HepG2 (cell line): ENCODE measurements around the gene BSND. TPM values are rescaled to one million over a fixed set of nuclear protein-coding genes. Genes with fewer than 3 reads are reported as not detected.

Source experiments
- FOXK2 ChIP-seq: fragments of 450-650 bp; IDR thresholded peaks from 2 replicates; pipeline ENCODE4 v1.6.1; 2016
- GATAD2A ChIP-seq: IDR thresholded peaks from 2 replicates; pipeline ENCODE4 v1.6.1; 2016
- MBNL3 ChIP-seq: fragments of 250-450 bp; sonication (Bioruptor Pico); conservative IDR thresholded peaks from 2 replicates; pipeline ENCODE4 v1.8.0; 2022; ENCODE audit warnings: mild to moderate bottlenecking, inconsistent platforms
- NFKBIZ ChIP-seq: IDR thresholded peaks from 2 replicates; pipeline ENCODE4 v1.6.1; 2018; ENCODE audit warnings: missing genetic modification reagents, missing compliant biosample characterization
- ONECUT2 ChIP-seq: sonication (generic); formaldehyde crosslinking; IDR thresholded peaks from 2 replicates; pipeline ENCODE4 v1.4.0; 2020; ENCODE audit warnings: missing genetic modification reagents
- PHF8 ChIP-seq: sonication (generic); formaldehyde crosslinking; IDR thresholded peaks from 2 replicates; pipeline ENCODE4 v1.5.0; 2020; ENCODE audit warnings: missing genetic modification reagents
- PRPF4 ChIP-seq: fragments of 200-400 bp; formaldehyde crosslinking; IDR thresholded peaks from 2 replicates; pipeline ENCODE4 v1.6.1; 2016; ENCODE audit warnings: low read length, low read depth; ENCODE audit not compliant: poor library complexity, severe bottlenecking
- RCOR2 ChIP-seq: IDR thresholded peaks from 2 replicates; pipeline ENCODE4 v1.6.1; 2016; ENCODE audit warnings: missing biosample characterization, missing genetic modification reagents
- TAF1 ChIP-seq: sonication (generic); formaldehyde crosslinking; IDR thresholded peaks from 2 replicates; pipeline ENCODE4 v1.4.0; 2020; ENCODE audit warnings: missing genetic modification reagents
- TFDP1 ChIP-seq: IDR thresholded peaks from 2 replicates; pipeline ENCODE4 v1.6.1; 2016; ENCODE audit warnings: missing compliant biosample characterization, missing genetic modification reagents, borderline replicate concordance
- ZBTB33 ChIP-seq: sonication (generic); formaldehyde crosslinking; IDR thresholded peaks from 2 replicates; pipeline ENCODE4 v1.4.0; 2020; ENCODE audit warnings: missing genetic modification reagents
- ZIK1 ChIP-seq: sonication (generic); formaldehyde crosslinking; IDR thresholded peaks from 2 replicates; pipeline ENCODE4 v1.5.0; 2020; ENCODE audit warnings: mild to moderate bottlenecking, low read depth, missing genetic modification reagents, borderline replicate concordance
- ZNF234 ChIP-seq: sonication (generic); formaldehyde crosslinking; conservative IDR thresholded peaks from 2 replicates; pipeline ENCODE4 v1.5.1; 2020; ENCODE audit warnings: mild to moderate bottlenecking, missing genetic modification reagents
- ZNF431 ChIP-seq: sonication (generic); formaldehyde crosslinking; IDR thresholded peaks from 2 replicates; pipeline ENCODE4 v1.9.0; 2022; ENCODE audit warnings: missing genetic modification reagents, low read depth, mild to moderate bottlenecking, borderline replicate concordance
- ZNF567 ChIP-seq: sonication (generic); formaldehyde crosslinking; IDR thresholded peaks from 2 replicates; pipeline ENCODE4 v1.8.1; 2023; ENCODE audit warnings: mild to moderate bottlenecking, missing genetic modification reagents, borderline replicate concordance
- ZNF703 ChIP-seq: sonication (generic); formaldehyde crosslinking; IDR thresholded peaks from 2 replicates; pipeline ENCODE4 v1.5.1; 2020; ENCODE audit warnings: missing genetic modification reagents, mild to moderate bottlenecking, moderate library complexity, borderline replicate concordance
- polyA plus RNA-seq, 8 experiments: library from polyadenylated mRNA; depleted of rRNA in 3 of 8; stranded (reverse) in 7 of 8; unstranded in 1 of 8; fragments of >200 nt; fragmentation: Illumina TruSeq in 4 of 8; extraction: Trizol in 4 of 8; gene quantifications; 2 replicates each; pipeline versions ENCODE4 v1.2.1 to v1.2.3, GENCODE V29; 2011 to 2016; ENCODE audit warnings: low read depth in 4 of 8, missing spikeins in 1 of 8, mixed read lengths in 1 of 8; ENCODE audit not compliant: insufficient read depth in 1 of 8
- total RNA-seq, 5 experiments: library from RNA; depleted of rRNA; stranded (reverse); fragments of >200 nt; fragmentation: Illumina TruSeq; extraction: Trizol; gene quantifications; 2 replicates each; pipeline ENCODE4 v1.2.3, GENCODE V29; 2016; ENCODE audit warnings: low read depth in 1 of 5
- TF ChIP-seq, protein P1 (sequence below), 2 experiments: IDR thresholded peaks; 2 replicates each; pipeline ENCODE4 v1.6.1; 2011 to 2012; ENCODE audit warnings: low read length in 2 of 2, borderline replicate concordance in 1 of 2, low read depth in 1 of 2, mild to moderate bottlenecking in 1 of 2, moderate library complexity in 1 of 2
- TF ChIP-seq, protein P2 (sequence below): sonication (generic); formaldehyde crosslinking; IDR thresholded peaks from 2 replicates; pipeline ENCODE4 v1.4.0; 2020; ENCODE audit warnings: missing genetic modification reagents, borderline replicate concordance

BSND gene
- total and polyA plus RNA-seq, 2 of the 13 experiments (the other 11 are each of a cell fraction or from before 2014, with no cell fraction given) = not detected

- TF ChIP-seq ZBTB33 = peak; percentile 94
- TF ChIP-seq ZNF703 (CRISPR knock-in tag) = no peak
- TF ChIP-seq MBNL3 (CRISPR knock-in tag) = no peak
- TF ChIP-seq ZIK1 = no peak
- TF ChIP-seq GATAD2A = peak; percentile 16; the same call in 1 of the 2 replicates
- TF ChIP-seq TFDP1 (CRISPR knock-in tag) = no peak
- no peak for TF ChIP-seq ZNF431 (CRISPR knock-in tag)
- no peak for TF ChIP-seq PRPF4
- no peak for TF ChIP-seq NFKBIZ (CRISPR knock-in tag)
- no peak for TF ChIP-seq ZNF234 (CRISPR knock-in tag)
- no peak for TF ChIP-seq TAF1 (CRISPR knock-in tag)
- no peak for TF ChIP-seq RCOR2
- TF ChIP-seq, protein P1, sequence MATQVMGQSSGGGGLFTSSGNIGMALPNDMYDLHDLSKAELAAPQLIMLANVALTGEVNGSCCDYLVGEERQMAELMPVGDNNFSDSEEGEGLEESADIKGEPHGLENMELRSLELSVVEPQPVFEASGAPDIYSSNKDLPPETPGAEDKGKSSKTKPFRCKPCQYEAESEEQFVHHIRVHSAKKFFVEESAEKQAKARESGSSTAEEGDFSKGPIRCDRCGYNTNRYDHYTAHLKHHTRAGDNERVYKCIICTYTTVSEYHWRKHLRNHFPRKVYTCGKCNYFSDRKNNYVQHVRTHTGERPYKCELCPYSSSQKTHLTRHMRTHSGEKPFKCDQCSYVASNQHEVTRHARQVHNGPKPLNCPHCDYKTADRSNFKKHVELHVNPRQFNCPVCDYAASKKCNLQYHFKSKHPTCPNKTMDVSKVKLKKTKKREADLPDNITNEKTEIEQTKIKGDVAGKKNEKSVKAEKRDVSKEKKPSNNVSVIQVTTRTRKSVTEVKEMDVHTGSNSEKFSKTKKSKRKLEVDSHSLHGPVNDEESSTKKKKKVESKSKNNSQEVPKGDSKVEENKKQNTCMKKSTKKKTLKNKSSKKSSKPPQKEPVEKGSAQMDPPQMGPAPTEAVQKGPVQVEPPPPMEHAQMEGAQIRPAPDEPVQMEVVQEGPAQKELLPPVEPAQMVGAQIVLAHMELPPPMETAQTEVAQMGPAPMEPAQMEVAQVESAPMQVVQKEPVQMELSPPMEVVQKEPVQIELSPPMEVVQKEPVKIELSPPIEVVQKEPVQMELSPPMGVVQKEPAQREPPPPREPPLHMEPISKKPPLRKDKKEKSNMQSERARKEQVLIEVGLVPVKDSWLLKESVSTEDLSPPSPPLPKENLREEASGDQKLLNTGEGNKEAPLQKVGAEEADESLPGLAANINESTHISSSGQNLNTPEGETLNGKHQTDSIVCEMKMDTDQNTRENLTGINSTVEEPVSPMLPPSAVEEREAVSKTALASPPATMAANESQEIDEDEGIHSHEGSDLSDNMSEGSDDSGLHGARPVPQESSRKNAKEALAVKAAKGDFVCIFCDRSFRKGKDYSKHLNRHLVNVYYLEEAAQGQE (IDR thresholded peaks at IDR 0.05; ENCODE audit: borderline replicate concordance in 1 of 2, low read depth in 1 of 2, low read length in 2 of 2) = no peak
- TF ChIP-seq ONECUT2 = no peak
- no peak for TF ChIP-seq FOXK2
- no peak for TF ChIP-seq PHF8 (CRISPR knock-in tag)
- TF ChIP-seq ZNF567 (CRISPR knock-in tag) = no peak
- TF ChIP-seq, protein P2, sequence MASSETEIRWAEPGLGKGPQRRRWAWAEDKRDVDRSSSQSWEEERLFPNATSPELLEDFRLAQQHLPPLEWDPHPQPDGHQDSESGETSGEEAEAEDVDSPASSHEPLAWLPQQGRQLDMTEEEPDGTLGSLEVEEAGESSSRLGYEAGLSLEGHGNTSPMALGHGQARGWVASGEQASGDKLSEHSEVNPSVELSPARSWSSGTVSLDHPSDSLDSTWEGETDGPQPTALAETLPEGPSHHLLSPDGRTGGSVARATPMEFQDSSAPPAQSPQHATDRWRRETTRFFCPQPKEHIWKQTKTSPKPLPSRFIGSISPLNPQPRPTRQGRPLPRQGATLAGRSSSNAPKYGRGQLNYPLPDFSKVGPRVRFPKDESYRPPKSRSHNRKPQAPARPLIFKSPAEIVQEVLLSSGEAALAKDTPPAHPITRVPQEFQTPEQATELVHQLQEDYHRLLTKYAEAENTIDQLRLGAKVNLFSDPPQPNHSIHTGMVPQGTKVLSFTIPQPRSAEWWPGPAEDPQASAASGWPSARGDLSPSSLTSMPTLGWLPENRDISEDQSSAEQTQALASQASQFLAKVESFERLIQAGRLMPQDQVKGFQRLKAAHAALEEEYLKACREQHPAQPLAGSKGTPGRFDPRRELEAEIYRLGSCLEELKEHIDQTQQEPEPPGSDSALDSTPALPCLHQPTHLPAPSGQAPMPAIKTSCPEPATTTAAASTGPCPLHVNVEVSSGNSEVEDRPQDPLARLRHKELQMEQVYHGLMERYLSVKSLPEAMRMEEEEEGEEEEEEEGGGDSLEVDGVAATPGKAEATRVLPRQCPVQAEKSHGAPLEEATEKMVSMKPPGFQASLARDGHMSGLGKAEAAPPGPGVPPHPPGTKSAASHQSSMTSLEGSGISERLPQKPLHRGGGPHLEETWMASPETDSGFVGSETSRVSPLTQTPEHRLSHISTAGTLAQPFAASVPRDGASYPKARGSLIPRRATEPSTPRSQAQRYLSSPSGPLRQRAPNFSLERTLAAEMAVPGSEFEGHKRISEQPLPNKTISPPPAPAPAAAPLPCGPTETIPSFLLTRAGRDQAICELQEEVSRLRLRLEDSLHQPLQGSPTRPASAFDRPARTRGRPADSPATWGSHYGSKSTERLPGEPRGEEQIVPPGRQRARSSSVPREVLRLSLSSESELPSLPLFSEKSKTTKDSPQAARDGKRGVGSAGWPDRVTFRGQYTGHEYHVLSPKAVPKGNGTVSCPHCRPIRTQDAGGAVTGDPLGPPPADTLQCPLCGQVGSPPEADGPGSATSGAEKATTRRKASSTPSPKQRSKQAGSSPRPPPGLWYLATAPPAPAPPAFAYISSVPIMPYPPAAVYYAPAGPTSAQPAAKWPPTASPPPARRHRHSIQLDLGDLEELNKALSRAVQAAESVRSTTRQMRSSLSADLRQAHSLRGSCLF = no peak
These were observed 46.1 kb downstream of the BSND start (continued) for GRCh38 chr1:55044617-55045397.
